ENCODE data around the gene GSN. TPM values are rescaled to one million over a fixed set of nuclear protein-coding genes. Genes with fewer than 3 reads are reported as not detected.

The GSN gene
- total and polyA plus RNA-seq, 5 experiments from 2014 or later: 2.0 to 7.9 (median 3.3) TPM

GRCh38 chr9:121268598-121268850 is 562 bp downstream of the GSN start:
- ATAC-seq: peak; percentile 43 to 57

DNA sequence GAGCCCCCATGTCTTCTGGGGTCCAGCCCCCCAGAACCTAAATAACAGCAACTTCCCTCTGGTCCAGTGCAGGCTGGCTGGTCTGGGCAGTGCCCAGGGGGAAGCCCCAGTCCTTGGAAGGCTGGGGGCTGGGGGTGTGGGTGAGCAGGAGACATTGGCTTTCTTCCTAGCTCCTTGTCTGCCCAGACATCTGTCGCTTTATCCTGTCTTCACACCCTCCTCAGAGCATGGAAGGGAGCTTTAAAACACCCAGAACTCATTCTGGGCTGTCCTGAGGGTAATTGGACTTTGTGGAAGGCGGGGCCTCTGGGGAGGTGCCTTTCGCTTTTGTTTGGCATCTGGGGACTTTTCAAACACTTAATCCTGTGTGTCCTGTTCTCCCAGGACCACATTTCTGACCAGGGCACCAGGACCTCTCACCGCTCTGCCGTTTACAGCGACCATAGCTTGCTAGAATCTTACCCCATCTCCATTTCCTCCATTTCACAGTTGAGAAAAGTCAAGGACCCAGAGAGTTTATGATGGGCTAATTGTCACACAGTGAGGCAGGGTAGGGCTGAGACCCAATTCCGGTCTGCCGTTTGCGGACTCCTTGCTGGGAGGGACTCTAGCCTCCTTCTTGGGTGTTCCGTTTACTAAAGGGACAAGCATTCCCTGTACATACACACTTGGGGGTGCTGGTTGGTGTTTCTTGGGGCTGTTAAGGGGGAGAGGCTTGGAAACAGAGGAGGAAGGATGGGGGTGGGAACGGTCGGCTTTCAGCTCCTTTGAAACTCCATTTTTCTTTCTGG is 1.1 kb downstream of the GSN start:
- Mint-ChIP-seq H3K27ac (peak overlapping the region in 5 of 10 donors; percentile 3 to 59 (median 22)), H3K4me3 (peak overlapping the region; percentile 73 to 88 (median 83)), H3K4me1 (peaks cover 6 to 48% (median 18%) of the 10 kb centered on the region in 4 donors), H3K9me3 (no peaks in the 10 kb centered on the region), H3K36me3 (peaks cover 0 to 2% (median 0%) of the 10 kb centered on the region in 3 donors), H3K27me3 (peaks cover 0 to 16% (median 7%) of the 10 kb centered on the region in 5 donors)
- DNase-seq (peak in 1 of 10 donors; percentile 4), ATAC-seq (peak; percentile 9 to 13)
- POLR2A ChIA-PET: no interaction called here

More at GRCh38 chr9:121268598-121268850, 562 bp downstream of the GSN start:
- Mint-ChIP-seq H3K4me3 (peak overlapping the region; percentile 73 to 88 (median 83)), H3K4me1 (peaks cover 6 to 48% (median 18%) of the 10 kb centered on the region in 4 donors), H3K27ac (peak overlapping the region in 4 of 10 donors; percentile 35 to 59 (median 52)), H3K36me3 (peaks cover 0 to 2% (median 0%) of the 10 kb centered on the region in 3 donors), H3K9me3 (no peaks in the 10 kb centered on the region), H3K27me3 (peaks cover 0 to 16% (median 7%) of the 10 kb centered on the region in 5 donors)
- DNase-seq: peak in 1 of 10 donors; percentile 7
- POLR2A ChIA-PET: no interaction called here

- Mint-ChIP-seq H3K9me3 (no peaks in the 10 kb centered on the region), H3K27ac (peak overlapping the region in 2 of 10 donors; percentile 3 to 81)
- POLR2A ChIA-PET: no interaction called here
These were observed 1.8 kb downstream of the GSN start for GRCh38 chr9:121269642-121270254.

DNA sequence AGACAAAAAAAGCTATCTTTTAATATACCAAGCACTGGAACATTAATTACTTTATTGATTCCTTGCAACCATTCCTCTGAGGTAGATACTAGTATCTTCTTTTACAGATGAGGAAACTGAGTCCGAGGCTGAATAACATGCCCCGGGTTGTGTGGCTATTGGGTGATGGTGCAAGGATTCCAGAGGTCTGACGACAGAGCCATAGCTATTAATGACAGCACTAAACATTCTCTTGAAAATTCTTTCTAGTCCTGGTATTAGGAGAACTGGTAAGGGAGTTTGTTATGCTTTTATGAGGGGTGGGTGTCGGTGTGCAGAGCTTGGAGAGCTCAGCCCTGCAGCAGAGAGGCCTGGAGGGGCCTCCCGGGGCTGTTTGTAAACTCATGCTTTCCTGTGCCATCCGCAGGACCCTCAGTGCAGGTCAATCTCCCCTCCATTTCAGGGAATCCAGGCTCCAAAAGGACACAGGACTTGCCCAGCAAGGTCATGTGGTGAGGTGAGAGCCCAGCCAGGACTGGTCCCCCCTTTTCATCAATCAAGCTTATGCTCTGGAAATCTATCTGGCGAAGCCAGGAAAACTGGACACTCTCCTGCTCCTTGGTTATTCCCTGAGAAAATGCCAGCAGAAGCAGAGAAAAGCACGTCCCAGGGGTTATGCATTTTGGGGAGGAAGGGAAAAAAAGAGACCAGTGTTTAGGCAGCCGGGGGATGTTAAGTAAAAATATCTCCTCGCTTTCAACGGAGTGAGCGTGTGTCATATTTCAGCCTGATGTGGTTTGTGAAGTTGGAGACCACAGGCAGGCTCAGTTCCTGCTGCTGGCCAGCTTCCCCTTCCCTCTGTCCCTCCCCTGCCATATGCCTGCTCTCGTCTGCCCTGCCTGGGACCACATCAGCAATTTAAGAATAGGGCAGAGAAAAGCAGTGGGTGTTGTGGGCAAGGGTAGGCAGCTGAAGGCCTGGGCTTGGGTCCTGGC is 3.7 kb downstream of the GSN start:
- H3K36me3 Mint-ChIP-seq: peaks cover 0 to 2% (median 0%) of the 10 kb centered on the region in 3 donors
- H3K4me3 Mint-ChIP-seq: peak overlapping the region in 1 of 10 donors; percentile 20
- H3K4me1 Mint-ChIP-seq: peaks cover 6 to 48% (median 18%) of the 10 kb centered on the region in 4 donors
- no peak overlapping the region for H3K27ac Mint-ChIP-seq
- no peaks in the 10 kb centered on the region for H3K9me3 Mint-ChIP-seq
- ATAC-seq (no peak), DNase-seq (no peak)
- H3K27me3 Mint-ChIP-seq: peaks cover 0 to 16% (median 7%) of the 10 kb centered on the region in 5 donors
- POLR2A ChIA-PET: interaction anchor here (0.6 to 0.7 kb wide), 2 partner anchors 72 to 567 kb away, joined by 3 read pairs; no protein-coding TSS in a partner anchor

More at GRCh38 chr9:121269642-121270254, 1.8 kb downstream of the GSN start:
- DNase-seq (no peak), ATAC-seq (no peak)
- H3K36me3 Mint-ChIP-seq: peaks cover 0 to 2% (median 0%) of the 10 kb centered on the region in 3 donors
- peak overlapping the region in 6 of 10 donors; percentile 11 to 86 (median 80) for H3K4me3 Mint-ChIP-seq
- H3K4me1 Mint-ChIP-seq: peaks cover 6 to 48% (median 18%) of the 10 kb centered on the region in 4 donors
- peaks cover 0 to 16% (median 7%) of the 10 kb centered on the region in 5 donors for H3K27me3 Mint-ChIP-seq

DNA sequence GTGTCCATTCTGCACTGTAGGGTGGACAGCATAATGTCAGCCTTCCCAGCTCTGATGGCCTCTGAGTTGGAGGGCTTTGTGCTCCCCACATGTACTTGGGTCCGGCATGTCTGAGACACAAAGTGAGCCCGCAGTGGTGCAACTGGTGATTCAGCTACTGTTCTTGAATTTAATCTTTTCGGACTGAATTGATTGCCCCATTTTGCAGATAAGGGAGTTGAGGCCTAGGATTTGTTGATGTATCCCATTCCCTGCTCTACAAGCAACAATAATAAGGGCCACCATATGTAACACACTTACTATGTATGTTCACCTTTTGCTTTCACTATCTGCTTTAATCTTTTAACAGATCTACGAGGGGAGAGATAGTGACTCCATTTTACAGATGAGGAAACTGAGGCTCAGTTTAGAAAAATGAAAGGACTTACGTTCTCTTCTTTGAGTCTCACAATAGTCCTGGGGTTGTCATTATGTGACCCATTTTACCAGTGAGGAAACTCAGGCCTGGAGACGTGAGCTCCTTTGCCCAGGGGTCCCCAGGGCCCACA is 4.5 kb downstream of the GSN start:
- Mint-ChIP-seq H3K36me3 (no peaks in the 10 kb centered on the region), H3K4me3 (no peak overlapping the region), H3K27ac (no peak overlapping the region), H3K27me3 (peaks cover 0 to 16% (median 7%) of the 10 kb centered on the region in 5 donors), H3K9me3 (no peaks in the 10 kb centered on the region), H3K4me1 (peaks cover 6 to 44% (median 14%) of the 10 kb centered on the region in 4 donors)
- no peak for DNase-seq
- POLR2A ChIA-PET: interaction anchor here (0.9 kb wide), 1 partner anchor 8 kb away, joined by 3 read pairs; no protein-coding TSS in a partner anchor
- ATAC-seq: no peak

DNA sequence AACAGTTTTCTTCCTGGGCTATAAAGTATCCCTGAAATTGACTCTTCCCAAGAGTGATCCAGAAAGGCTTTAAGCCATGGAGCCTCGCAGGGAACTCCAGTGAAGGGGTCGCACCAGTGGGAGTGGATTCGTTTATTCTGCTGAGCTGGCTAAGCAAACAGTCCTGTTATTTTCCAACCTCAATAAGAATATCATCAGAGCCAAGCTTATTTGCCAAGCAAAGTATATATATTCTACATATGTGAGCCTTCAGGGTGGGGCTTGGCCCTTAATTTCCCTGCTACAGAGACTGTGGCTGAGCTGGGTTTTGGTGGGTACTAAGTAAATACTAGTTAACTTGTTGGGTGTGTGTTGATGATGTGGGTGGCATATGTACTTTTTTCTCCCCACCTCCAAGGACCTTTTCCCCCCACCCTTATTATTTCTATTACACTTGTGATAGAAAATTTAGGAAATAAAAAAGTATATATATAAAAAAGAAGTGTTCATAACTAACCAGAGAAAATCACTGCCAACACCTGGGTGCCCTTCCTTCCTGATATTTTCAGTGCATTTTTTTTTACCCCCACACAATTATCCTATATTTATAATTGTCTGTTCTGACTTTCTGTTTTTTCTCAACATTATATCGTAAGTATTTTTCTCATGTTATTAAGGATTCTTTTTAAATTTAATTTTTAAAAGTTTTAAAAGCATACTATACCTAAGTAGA is 5.3 kb downstream of the GSN start:
- DNase-seq (no peak), ATAC-seq (no peak)
- peaks cover 3 to 40% (median 10%) of the 10 kb centered on the region in 4 donors for H3K4me1 Mint-ChIP-seq
- POLR2A ChIA-PET: interaction anchor here (0.9 kb wide), 1 partner anchor 9 kb away, joined by 3 read pairs; no protein-coding TSS in a partner anchor
- H3K36me3 Mint-ChIP-seq: no peaks in the 10 kb centered on the region
- H3K27ac Mint-ChIP-seq: no peak overlapping the region
- peaks cover 0 to 16% (median 5%) of the 10 kb centered on the region in 5 donors for H3K27me3 Mint-ChIP-seq
- H3K9me3 Mint-ChIP-seq: no peaks in the 10 kb centered on the region
- H3K4me3 Mint-ChIP-seq: no peak overlapping the region

- H3K9me3 Mint-ChIP-seq: no peaks in the 10 kb centered on the region
- peaks cover 0 to under 1% (median 0%) of the 10 kb centered on the region in 5 donors for H3K27me3 Mint-ChIP-seq
- ATAC-seq (no peak), DNase-seq (no peak)
- no peak overlapping the region for H3K27ac Mint-ChIP-seq
- H3K4me1 Mint-ChIP-seq: peaks cover 3 to 29% (median 5%) of the 10 kb centered on the region in 4 donors
- POLR2A ChIA-PET: no interaction called here
- H3K36me3 Mint-ChIP-seq: no peaks in the 10 kb centered on the region
- H3K4me3 Mint-ChIP-seq: no peak overlapping the region
These were observed 6.9 kb downstream of the GSN start for GRCh38 chr9:121274851-121275250.

DNA sequence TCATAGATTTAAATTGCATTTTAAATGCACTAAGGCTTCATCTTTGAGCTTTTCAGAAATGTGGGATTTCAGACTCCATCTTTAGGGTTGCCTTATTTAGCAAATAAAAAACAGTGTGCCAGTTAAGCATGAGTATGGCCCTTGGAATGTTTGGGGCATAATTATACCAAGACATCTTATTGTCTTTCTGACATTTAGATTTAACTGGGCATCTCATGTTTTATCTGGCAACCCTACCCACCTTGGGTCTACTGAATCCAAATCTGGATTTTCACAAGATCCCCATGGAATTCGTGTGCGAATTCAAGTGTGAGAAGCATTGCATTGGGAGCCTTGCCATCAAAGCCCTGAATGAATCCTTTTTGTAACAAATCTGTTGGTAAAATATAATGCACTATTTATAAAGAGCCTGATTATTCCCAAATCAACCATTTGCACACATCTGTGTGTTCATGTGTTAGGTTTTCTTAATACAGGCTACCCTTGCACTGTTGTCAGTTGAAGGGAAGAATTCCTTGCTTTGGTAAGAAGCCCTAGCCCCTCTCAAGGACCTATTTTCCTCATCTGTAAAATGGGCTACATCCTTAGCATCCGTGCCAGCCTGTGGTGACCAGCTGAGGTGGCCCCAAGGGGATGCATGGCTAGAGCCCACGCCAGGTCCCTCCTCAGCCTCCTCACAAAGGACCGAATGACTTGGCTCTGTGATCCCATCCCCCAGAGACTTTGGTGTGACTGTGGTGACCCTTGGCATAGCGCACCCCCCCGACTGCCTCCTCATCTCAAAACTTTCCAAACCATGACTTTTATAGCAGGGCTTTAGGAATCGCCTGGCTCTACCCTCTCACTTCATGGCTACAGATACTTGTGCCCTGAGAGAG is 8.1 kb downstream of the GSN start:
- DNase-seq: no peak
- H3K27me3 Mint-ChIP-seq: no peaks in the 10 kb centered on the region
- H3K4me1 Mint-ChIP-seq: peaks cover 3 to 23% (median 5%) of the 10 kb centered on the region in 4 donors
- no peaks in the 10 kb centered on the region for H3K9me3 Mint-ChIP-seq
- no peak overlapping the region for H3K4me3 Mint-ChIP-seq
- H3K27ac Mint-ChIP-seq: no peak overlapping the region
- ATAC-seq: no peak
- POLR2A ChIA-PET: no interaction called here
- no peaks in the 10 kb centered on the region for H3K36me3 Mint-ChIP-seq

DNA sequence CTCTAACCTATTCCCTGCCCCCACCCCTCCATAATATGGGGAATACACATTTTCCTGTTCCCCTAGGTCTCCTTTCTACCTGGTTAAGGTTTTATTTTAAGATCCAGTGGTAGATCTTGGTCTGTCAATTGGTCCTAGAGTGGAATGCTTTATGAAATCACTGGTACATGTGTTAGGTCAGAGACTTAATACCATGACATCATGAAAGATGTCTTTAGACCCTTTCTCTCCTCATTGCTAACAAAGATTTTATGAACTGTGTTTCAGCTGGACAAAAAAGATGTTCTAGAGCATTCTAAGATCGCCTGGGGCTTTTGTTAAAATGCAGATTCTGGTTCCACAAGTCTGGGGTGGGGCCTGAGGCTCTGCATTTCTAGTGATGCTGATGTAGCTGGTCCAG is 9.1 kb downstream of the GSN start:
- Mint-ChIP-seq H3K36me3 (peaks cover 0 to 2% (median 0%) of the 10 kb centered on the region in 3 donors), H3K27ac (no peak overlapping the region), H3K4me3 (no peak overlapping the region), H3K4me1 (peaks cover 3 to 14% (median 5%) of the 10 kb centered on the region in 4 donors), H3K9me3 (no peaks in the 10 kb centered on the region), H3K27me3 (no peaks in the 10 kb centered on the region)
- ATAC-seq (no peak), DNase-seq (no peak)
- POLR2A ChIA-PET: interaction anchor here (0.5 kb wide), 1 partner anchor 78 kb away, joined by 3 read pairs; no protein-coding TSS in a partner anchor

DNA sequence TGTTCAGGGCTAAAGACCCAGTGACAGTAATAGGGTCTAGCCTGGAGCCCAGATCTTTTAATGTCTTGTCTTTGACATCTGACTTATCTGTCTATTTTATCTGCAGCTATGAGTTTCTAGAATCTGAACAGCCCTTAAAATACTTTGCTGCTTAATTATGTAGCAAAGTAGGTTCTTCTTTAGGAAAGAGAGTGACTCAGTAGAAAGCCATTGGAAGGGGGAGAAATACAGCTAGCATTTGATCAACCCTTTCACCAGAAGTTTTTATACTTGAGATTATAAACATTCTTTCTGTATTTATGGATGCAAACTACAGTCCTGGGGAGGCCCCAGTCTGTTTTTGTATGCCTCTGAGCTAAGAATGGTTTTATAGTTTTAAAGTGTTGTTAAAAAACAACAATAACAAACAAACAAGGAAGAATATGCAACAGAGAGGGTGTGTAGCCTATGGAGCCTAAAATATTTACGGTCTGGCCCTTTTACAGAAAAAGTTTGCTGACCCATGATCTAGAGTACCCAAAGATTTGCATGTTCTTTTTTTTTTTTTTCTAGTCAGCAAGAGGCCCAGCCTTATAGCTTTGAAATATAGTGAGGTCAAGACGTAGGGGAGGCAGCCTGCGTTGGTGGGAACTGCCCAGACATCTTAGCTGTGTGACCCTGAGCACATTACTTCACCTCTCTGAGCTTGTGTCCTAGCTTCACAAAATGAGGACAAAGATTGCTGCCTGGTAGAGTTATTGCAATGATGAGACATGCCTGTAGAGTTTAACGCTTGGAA is 9.7 kb downstream of the GSN start:
- Mint-ChIP-seq H3K36me3 (peaks cover 0 to 2% (median 0%) of the 10 kb centered on the region in 3 donors), H3K4me1 (peaks cover 3 to 12% (median 5%) of the 10 kb centered on the region in 4 donors), H3K9me3 (no peaks in the 10 kb centered on the region), H3K27me3 (no peaks in the 10 kb centered on the region), H3K4me3 (no peak overlapping the region), H3K27ac (no peak overlapping the region)
- DNase-seq (no peak), ATAC-seq (no peak)
- POLR2A ChIA-PET: interaction anchor here (0.5 kb wide), 1 partner anchor 77 kb away, joined by 3 read pairs; no protein-coding TSS in a partner anchor
